OCI-LY1 (cell line): Measurements from ENCODE around the gene CXCL6.

ENCODE experiments used
- H2AFZ ChIP-seq: fragments of 200-600 bp; sonication (generic), shearing (Covaris generic); 2 replicates; pipeline ENCODE4 v1.6.0; 2014; ENCODE audit warnings: antibody characterized with exemption, mild to moderate bottlenecking, low read length
- H3F3A ChIP-seq: fragments of 200-600 bp; sonication (generic), shearing (Covaris generic); 2 replicates; pipeline ENCODE4 v1.6.0; 2014; ENCODE audit warnings: mild to moderate bottlenecking, antibody characterized with exemption, low read length, moderate library complexity; ENCODE audit not compliant: insufficient read depth
- H3K27ac ChIP-seq: fragments of 200-600 bp; sonication (generic); 2 replicates; pipeline ENCODE4 v1.5.1; 2014; ENCODE audit warnings: low read length, mixed run types, mild to moderate bottlenecking, low read depth; ENCODE audit not compliant: poor library complexity, severe bottlenecking
- H3K27me3 ChIP-seq: fragments of 200-600 bp; sonication (generic); 2 replicates; pipeline ENCODE4 v1.6.0; 2014; ENCODE audit warnings: antibody characterized with exemption, mild to moderate bottlenecking, low read length, moderate library complexity; ENCODE audit not compliant: insufficient read depth
- H3K36me3 ChIP-seq: fragments of 200-600 bp; sonication (generic); 2 replicates; pipeline ENCODE4 v1.6.1; 2014; ENCODE audit warnings: mild to moderate bottlenecking, antibody characterized with exemption, low read length, moderate library complexity, mixed read lengths; ENCODE audit not compliant: insufficient read depth
- H3K4me1 ChIP-seq: fragments of 200-600 bp; sonication (generic); 2 replicates; pipeline ENCODE4 v1.5.1; 2014; ENCODE audit warnings: mild to moderate bottlenecking, low read length, moderate library complexity; ENCODE audit not compliant: insufficient read depth, severe bottlenecking
- H3K4me2 ChIP-seq: fragments of 200-600 bp; sonication (generic), shearing (Covaris generic); 2 replicates; pipeline ENCODE4 v1.6.1; 2014; ENCODE audit warnings: low read length
- H3K4me3 ChIP-seq: fragments of 200-600 bp; sonication (generic); 2 replicates; pipeline ENCODE4 v1.5.1; 2014; ENCODE audit warnings: low read length, low read depth, mild to moderate bottlenecking, mixed read lengths; ENCODE audit not compliant: poor library complexity, severe bottlenecking
- H3K79me2 ChIP-seq: fragments of 200-600 bp; shearing (Covaris generic); 2 replicates; pipeline ENCODE4 v1.6.1; 2016; ENCODE audit warnings: mixed run types, low read length, mixed read lengths; ENCODE audit not compliant: insufficient read depth
- H3K9ac ChIP-seq: fragments of 200-600 bp; sonication (generic), shearing (Covaris generic); 2 replicates; pipeline ENCODE4 v1.6.1; 2014; ENCODE audit warnings: mild to moderate bottlenecking, low read length, mixed read lengths
- H3K9me2 ChIP-seq: fragments of 200-600 bp; sonication (generic), shearing (Covaris generic); 2 replicates; pipeline ENCODE4 v1.6.1; 2014; ENCODE audit warnings: low read depth, mild to moderate bottlenecking, low read length, mixed read lengths
- H3K9me3 ChIP-seq: fragments of 200-600 bp; shearing (Covaris generic); 2 replicates; pipeline ENCODE4 v1.6.1; 2014; ENCODE audit warnings: low read length, mixed read lengths
- H4K20me1 ChIP-seq: fragments of 200-600 bp; sonication (generic), shearing (Covaris generic); 2 replicates; pipeline ENCODE4 v1.6.0; 2016; ENCODE audit warnings: mild to moderate bottlenecking, low read length; ENCODE audit not compliant: insufficient read depth
- EZH2 ChIP-seq: fragments of 200-600 bp; sonication (generic), shearing (Covaris generic); IDR thresholded peaks from 2 replicates; pipeline ENCODE4 v1.8.0; 2017; ENCODE audit warnings: borderline replicate concordance, mixed run types, mild to moderate bottlenecking, antibody characterized with exemption, low read length, moderate library complexity, mixed read lengths
- TF ChIP-seq, protein P1 (sequence below): fragments of 200-600 bp; sonication (generic), shearing (Covaris generic); IDR thresholded peaks from 2 replicates; pipeline ENCODE4 v1.5.1; 2017; ENCODE audit warnings: mild to moderate bottlenecking, antibody characterized with exemption, low read length, moderate library complexity, mixed read lengths

The CXCL6 gene

DNA sequence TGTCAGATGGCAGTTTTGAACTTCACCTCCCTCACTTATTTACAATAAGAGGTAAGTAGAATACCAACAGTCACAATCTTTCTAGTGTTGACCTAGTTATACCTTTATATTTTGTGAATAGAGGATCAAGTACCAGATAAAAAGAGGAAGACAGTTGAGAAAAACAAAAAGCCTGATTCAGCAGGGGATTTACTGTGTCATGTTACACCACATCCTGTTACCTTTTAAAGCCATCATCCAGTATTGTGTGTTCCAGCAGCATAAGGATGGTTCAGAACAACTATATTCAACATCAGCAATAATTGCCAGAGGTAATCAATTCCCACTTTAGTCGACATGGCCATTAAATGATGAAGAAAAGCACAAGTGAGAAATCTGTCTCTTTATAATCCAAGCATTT lies 21.3 kb upstream of the CXCL6 start:
- H4K20me1 ChIP-seq = no peaks in the 10 kb centered on the region
- H2AFZ ChIP-seq = no peak overlapping the region
- no peak overlapping the region for H3K4me2 ChIP-seq
- H3K4me3 ChIP-seq = no peak overlapping the region
- no peaks in the 10 kb centered on the region for H3K27me3 ChIP-seq
- no peaks in the 10 kb centered on the region for H3K9me3 ChIP-seq
- H3K36me3 ChIP-seq = no peaks in the 10 kb centered on the region
- H3K27ac ChIP-seq = no peak overlapping the region
- no peak overlapping the region for H3K9ac ChIP-seq
- H3K79me2 ChIP-seq = no peaks in the 10 kb centered on the region
- no peaks in the 10 kb centered on the region for H3K9me2 ChIP-seq
- no peaks in the 10 kb centered on the region for H3F3A ChIP-seq
- TF ChIP-seq EZH2 = no peak
- TF ChIP-seq, protein P1, sequence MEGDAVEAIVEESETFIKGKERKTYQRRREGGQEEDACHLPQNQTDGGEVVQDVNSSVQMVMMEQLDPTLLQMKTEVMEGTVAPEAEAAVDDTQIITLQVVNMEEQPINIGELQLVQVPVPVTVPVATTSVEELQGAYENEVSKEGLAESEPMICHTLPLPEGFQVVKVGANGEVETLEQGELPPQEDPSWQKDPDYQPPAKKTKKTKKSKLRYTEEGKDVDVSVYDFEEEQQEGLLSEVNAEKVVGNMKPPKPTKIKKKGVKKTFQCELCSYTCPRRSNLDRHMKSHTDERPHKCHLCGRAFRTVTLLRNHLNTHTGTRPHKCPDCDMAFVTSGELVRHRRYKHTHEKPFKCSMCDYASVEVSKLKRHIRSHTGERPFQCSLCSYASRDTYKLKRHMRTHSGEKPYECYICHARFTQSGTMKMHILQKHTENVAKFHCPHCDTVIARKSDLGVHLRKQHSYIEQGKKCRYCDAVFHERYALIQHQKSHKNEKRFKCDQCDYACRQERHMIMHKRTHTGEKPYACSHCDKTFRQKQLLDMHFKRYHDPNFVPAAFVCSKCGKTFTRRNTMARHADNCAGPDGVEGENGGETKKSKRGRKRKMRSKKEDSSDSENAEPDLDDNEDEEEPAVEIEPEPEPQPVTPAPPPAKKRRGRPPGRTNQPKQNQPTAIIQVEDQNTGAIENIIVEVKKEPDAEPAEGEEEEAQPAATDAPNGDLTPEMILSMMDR = no peak
- no peaks in the 10 kb centered on the region for H3K4me1 ChIP-seq

DNA sequence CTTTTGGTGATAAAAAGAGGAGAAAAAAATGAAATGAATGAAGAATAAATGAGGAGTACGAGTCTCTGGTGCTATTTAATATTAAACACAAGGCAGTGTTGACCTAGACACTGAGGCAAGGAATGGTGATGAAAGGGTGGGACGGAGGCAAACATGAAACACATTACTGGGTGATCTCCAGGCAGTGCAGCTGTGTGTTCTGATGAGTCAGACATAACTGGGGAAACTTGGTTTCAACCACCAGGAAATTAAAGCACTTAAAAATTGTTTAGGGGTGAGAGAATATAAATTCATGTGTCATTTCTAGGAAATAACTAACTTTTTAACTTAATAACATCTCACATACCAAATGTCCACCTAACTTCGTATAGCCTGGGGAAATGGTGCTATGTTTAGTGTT lies 19.7 kb upstream of the CXCL6 start:
- Histone ChIP-seq H3F3A (no peaks in the 10 kb centered on the region), H3K79me2 (no peaks in the 10 kb centered on the region), H2AFZ (no peak overlapping the region), H3K27me3 (no peaks in the 10 kb centered on the region), H3K9ac (no peak overlapping the region), H3K27ac (no peak overlapping the region), H3K4me2 (no peak overlapping the region), H3K4me1 (no peaks in the 10 kb centered on the region), H3K4me3 (no peak overlapping the region), H3K9me3 (no peaks in the 10 kb centered on the region), H3K9me2 (no peaks in the 10 kb centered on the region), H3K36me3 (no peaks in the 10 kb centered on the region), H4K20me1 (no peaks in the 10 kb centered on the region)
- TF ChIP-seq, protein P1 = no peak
- TF ChIP-seq EZH2 = no peak

DNA sequence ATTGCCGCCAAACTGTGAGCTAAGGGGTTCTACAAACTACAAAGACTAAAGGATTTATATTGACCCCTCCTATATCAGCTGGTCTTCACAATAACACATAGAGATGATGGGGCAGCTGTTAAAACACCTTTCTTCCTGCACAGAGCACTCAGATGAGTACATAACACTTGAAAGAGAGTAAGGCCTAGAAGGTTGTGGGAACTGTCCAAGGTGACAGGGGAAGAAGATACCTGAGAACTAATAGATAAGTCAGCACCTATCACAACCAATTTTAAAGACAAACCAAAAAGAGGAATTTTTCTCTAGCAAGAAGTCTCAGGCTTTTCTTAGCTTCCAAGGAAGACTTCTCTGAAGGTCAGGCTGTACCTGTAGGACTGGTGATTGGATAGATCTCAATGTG lies 19.1 kb upstream of the CXCL6 start:
- Histone ChIP-seq H3K79me2 (no peaks in the 10 kb centered on the region), H3K9me2 (no peaks in the 10 kb centered on the region), H3K27ac (no peak overlapping the region), H3K4me1 (no peaks in the 10 kb centered on the region), H3K9me3 (no peaks in the 10 kb centered on the region), H3K27me3 (no peaks in the 10 kb centered on the region), H4K20me1 (no peaks in the 10 kb centered on the region), H3F3A (no peaks in the 10 kb centered on the region), H3K9ac (no peak overlapping the region), H3K36me3 (no peaks in the 10 kb centered on the region), H3K4me2 (no peak overlapping the region), H2AFZ (no peak overlapping the region), H3K4me3 (no peak overlapping the region)
- no peak for TF ChIP-seq EZH2
- TF ChIP-seq, protein P1 = no peak
